GM12878 (cell line): ENCODE results near the gene CDC14A.

Experiments
- CREB1 ChIP-seq: IDR thresholded peaks from 2 replicates; pipeline ENCODE4 v1.6.1; 2012; ENCODE audit warnings: low read depth, mild to moderate bottlenecking, inconsistent platforms
- JUNB ChIP-seq: IDR thresholded peaks from 2 replicates; pipeline ENCODE4 v1.6.1; 2016; ENCODE audit warnings: antibody characterized with exemption, mild to moderate bottlenecking
- SREBF1 ChIP-seq: IDR thresholded peaks from 2 replicates; pipeline ENCODE4 v1.6.1; 2012; ENCODE audit warnings: mild to moderate bottlenecking, low read length

DNA sequence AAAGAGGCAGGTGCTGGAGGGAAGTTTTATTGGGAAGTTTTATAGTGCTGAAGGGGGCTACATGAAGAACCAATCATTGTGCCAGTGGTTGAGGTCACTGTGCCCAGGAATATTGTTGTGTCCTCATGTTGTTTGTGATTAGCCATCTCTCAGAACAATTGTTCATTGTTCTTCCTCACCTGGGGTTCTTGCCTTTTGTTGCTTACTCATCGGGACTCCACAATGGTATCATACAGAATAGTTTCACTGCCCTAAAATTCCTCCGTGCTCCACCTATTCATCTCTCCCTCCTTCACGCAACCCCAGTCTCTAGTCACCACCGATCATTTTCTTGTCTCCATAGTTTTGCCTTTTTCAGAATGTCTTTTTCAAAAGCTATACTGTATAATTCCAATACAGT lies 38.9 kb upstream of the CDC14A start:
- no peak for TF ChIP-seq SREBF1
- no peak for TF ChIP-seq JUNB
- TF ChIP-seq CREB1: no peak
